Hepatocyte (in vitro differentiated cells): ENCODE results near the gene RTN4RL2. TPM values are rescaled to one million over a fixed set of nuclear protein-coding genes. Genes with fewer than 3 reads are reported as not detected.

ENCODE experiments used
- DNase-seq: peaks from one replicate; pipeline ENCODE4 v3.0.0-alpha.2; 2016; ENCODE audit warnings: low spot score
- H2AFZ ChIP-seq: fragments of 200-600 bp; sonication (generic); 2 replicates; pipeline ENCODE4 v1.6.0; 2016; ENCODE audit warnings: antibody characterized with exemption, mild to moderate bottlenecking
- H3K27ac ChIP-seq: fragments of 200-600 bp; sonication (generic); 2 replicates; pipeline ENCODE4 v1.5.1; 2016; ENCODE audit warnings: mild to moderate bottlenecking
- H3K27me3 ChIP-seq: fragments of 200-600 bp; sonication (generic); 2 replicates; pipeline ENCODE4 v1.6.1; 2016
- H3K36me3 ChIP-seq: fragments of 200-600 bp; sonication (generic); replicated peaks from 2 replicates; pipeline ENCODE4 v1.5.1; 2016; ENCODE audit warnings: low read depth; ENCODE audit not compliant: insufficient read depth
- H3K4me1 ChIP-seq: fragments of 200-600 bp; sonication (generic); 2 replicates; pipeline ENCODE4 v1.5.1; 2016; ENCODE audit warnings: mild to moderate bottlenecking, moderate library complexity; ENCODE audit not compliant: insufficient read depth
- H3K4me2 ChIP-seq: fragments of 200-600 bp; sonication (generic); 2 replicates; pipeline ENCODE4 v1.6.0; 2016
- H3K4me3 ChIP-seq: fragments of 200-600 bp; sonication (generic); 2 replicates; pipeline ENCODE4 v1.5.1; 2016; ENCODE audit warnings: mild to moderate bottlenecking
- H3K79me2 ChIP-seq: fragments of 200-600 bp; sonication (generic); 2 replicates; pipeline ENCODE4 v1.6.0; 2017; ENCODE audit warnings: mild to moderate bottlenecking
- H3K9me2 ChIP-seq: fragments of 200-600 bp; sonication (generic); replicated peaks from 2 replicates; pipeline ENCODE4 v1.6.0; 2017; ENCODE audit warnings: mild to moderate bottlenecking; ENCODE audit not compliant: insufficient read depth
- H3K9me3 ChIP-seq: fragments of 200-600 bp; sonication (generic); 2 replicates; pipeline ENCODE4 v1.5.1; 2016; ENCODE audit warnings: low read depth, mild to moderate bottlenecking
- H4K20me1 ChIP-seq: fragments of 200-600 bp; sonication (generic); 2 replicates; pipeline ENCODE4 v1.6.0; 2016; ENCODE audit warnings: mild to moderate bottlenecking; ENCODE audit not compliant: insufficient read depth, poor library complexity, severe bottlenecking
- EZH2 ChIP-seq: fragments of 200-600 bp; sonication (generic); IDR thresholded peaks from 2 replicates; pipeline ENCODE4 v1.6.1; 2016; ENCODE audit warnings: antibody characterized with exemption, mild to moderate bottlenecking, borderline replicate concordance
- EZH2phosphoT487 ChIP-seq: fragments of 200-600 bp; sonication (generic); IDR thresholded peaks from one replicate; pipeline ENCODE4 v1.6.1; 2018; ENCODE audit warnings: antibody characterized with exemption, mild to moderate bottlenecking, low read depth, moderate library complexity; ENCODE audit not compliant: unreplicated experiment, severe bottlenecking
- WGBS: methylation state at CpG from one replicate; pipeline ENCODE4 v1.1.6; 2016; ENCODE audit warnings: low lambda C conversion rate; ENCODE audit errors: missing lambda C conversion rate; 5-methylcytosine and 5-hydroxymethylcytosine counted together
- polyA plus RNA-seq: library from polyadenylated mRNA; unstranded; fragments of >200 nt; fragmentation: Nextera tagmentation; extraction: Ambion mirVana; gene quantifications from 2 replicates; pipeline ENCODE4 v1.2.1, GENCODE V29; 2016
- total RNA-seq: library from RNA; depleted of rRNA; stranded (reverse); fragments of >200 nt; gene quantifications from 2 replicates; pipeline ENCODE4 v1.2.3, GENCODE V29; 2014
- TF ChIP-seq, protein P1 (sequence below): fragments of 200-600 bp; sonication (generic); IDR thresholded peaks from 2 replicates; pipeline ENCODE4 v1.5.1; 2016; ENCODE audit warnings: antibody characterized with exemption, mild to moderate bottlenecking; ENCODE audit not compliant: poor library complexity

The RTN4RL2 gene
- total and polyA plus RNA-seq, 2 experiments from 2014 or later: 2.4 to 10.6 TPM

DNA sequence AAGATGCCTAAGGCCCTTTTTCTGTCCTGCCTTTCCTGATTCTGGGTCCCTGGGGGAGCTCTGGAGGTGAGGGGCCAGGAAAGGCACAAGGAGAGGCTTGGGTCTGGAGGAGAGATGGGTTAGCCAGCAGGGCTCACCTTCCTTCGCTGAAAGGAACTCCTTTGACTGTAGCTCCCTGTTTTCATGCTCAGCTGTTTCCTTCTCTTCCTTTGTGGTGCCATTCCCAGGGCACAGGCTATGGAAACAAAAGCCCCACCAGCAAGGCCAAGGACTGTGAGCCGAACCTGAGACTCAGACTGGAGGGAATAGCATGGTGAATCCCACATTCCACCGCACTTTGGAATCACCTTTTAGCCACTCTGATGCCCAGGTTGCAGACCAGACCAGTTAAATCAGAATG, 43.9 kb upstream of the RTN4RL2 start:
- Histone ChIP-seq H3K36me3 (no peaks in the 10 kb centered on the region), H3K4me3 (no peak overlapping the region), H2AFZ (no peak overlapping the region), H3K9me3 (no peaks in the 10 kb centered on the region), H3K79me2 (no peaks in the 10 kb centered on the region), H3K27ac (no peak overlapping the region), H3K27me3 (no peaks in the 10 kb centered on the region), H3K4me1 (no peaks in the 10 kb centered on the region), H3K9me2 (no peaks in the 10 kb centered on the region), H4K20me1 (no peaks in the 10 kb centered on the region), H3K4me2 (no peak overlapping the region)
- 99% methylated on average over 3 of the region's 3 CpGs for WGBS
- no peak for DNase-seq
- no peak for TF ChIP-seq EZH2phosphoT487
- TF ChIP-seq, protein P1, sequence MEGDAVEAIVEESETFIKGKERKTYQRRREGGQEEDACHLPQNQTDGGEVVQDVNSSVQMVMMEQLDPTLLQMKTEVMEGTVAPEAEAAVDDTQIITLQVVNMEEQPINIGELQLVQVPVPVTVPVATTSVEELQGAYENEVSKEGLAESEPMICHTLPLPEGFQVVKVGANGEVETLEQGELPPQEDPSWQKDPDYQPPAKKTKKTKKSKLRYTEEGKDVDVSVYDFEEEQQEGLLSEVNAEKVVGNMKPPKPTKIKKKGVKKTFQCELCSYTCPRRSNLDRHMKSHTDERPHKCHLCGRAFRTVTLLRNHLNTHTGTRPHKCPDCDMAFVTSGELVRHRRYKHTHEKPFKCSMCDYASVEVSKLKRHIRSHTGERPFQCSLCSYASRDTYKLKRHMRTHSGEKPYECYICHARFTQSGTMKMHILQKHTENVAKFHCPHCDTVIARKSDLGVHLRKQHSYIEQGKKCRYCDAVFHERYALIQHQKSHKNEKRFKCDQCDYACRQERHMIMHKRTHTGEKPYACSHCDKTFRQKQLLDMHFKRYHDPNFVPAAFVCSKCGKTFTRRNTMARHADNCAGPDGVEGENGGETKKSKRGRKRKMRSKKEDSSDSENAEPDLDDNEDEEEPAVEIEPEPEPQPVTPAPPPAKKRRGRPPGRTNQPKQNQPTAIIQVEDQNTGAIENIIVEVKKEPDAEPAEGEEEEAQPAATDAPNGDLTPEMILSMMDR: no peak
- no peak for TF ChIP-seq EZH2

DNA sequence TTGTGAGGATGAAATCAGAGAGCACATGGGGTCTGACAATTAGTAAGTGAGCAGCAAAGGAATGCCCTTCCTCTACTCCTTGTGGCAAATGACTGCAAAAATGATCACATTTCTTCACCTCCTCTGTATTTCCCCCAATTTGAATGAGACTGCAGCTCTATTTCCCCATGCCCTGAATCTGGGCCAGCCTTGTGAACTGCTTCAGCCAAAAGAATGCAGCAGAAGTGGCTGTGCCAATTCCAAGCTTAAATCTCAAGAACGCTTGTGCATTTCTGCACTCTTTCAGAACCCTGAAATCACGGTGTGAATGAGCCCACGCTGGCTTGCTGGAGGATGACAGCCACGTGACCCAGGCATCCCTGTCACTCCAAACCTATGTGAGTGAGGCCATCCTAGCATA, 43.3 kb upstream of the RTN4RL2 start:
- WGBS: 95% methylated on average over 4 of the region's 4 CpGs
- Histone ChIP-seq H3K27ac (no peak overlapping the region), H3K36me3 (no peaks in the 10 kb centered on the region)

DNA sequence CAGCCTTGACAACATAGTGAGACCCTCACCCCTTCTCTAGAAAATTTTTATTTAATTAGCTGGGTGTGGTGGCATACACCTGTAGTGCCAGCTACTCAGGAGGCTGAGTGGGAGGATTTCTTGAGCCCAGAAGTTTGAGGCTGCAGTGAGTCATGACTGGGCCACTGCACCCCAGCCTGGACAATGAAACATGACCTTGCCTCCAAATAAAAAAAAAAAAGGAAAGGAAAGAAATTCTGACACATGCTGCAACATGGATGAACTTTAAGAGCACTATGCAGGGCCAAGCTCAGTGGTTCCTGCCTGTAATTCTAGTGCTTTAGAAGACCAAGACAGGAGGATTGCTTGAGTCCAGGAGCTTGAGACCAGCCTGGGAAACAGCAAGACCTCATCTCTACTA, 42.2 kb upstream of the RTN4RL2 start:
- H4K20me1 ChIP-seq: no peaks in the 10 kb centered on the region
- H3K9me2 ChIP-seq: no peaks in the 10 kb centered on the region
- H3K4me2 ChIP-seq: no peak overlapping the region
- H3K79me2 ChIP-seq: no peaks in the 10 kb centered on the region
- DNase-seq: no peak
- H2AFZ ChIP-seq: no peak overlapping the region
- H3K27ac ChIP-seq: no peak overlapping the region
- H3K4me3 ChIP-seq: no peak overlapping the region
- H3K36me3 ChIP-seq: no peaks in the 10 kb centered on the region
- TF ChIP-seq EZH2 (no peak), EZH2phosphoT487 (no peak)
- TF ChIP-seq, protein P1: no peak
- H3K27me3 ChIP-seq: no peaks in the 10 kb centered on the region
- H3K9me3 ChIP-seq: no peaks in the 10 kb centered on the region
- no peaks in the 10 kb centered on the region for H3K4me1 ChIP-seq

More for the DNA sequence above, 43.3 kb upstream of the RTN4RL2 start:
- Histone ChIP-seq H2AFZ (no peak overlapping the region), H3K4me3 (no peak overlapping the region), H4K20me1 (no peaks in the 10 kb centered on the region), H3K9me2 (no peaks in the 10 kb centered on the region), H3K27me3 (no peaks in the 10 kb centered on the region), H3K79me2 (no peaks in the 10 kb centered on the region), H3K4me1 (no peaks in the 10 kb centered on the region), H3K9me3 (no peaks in the 10 kb centered on the region), H3K4me2 (no peak overlapping the region)
- no peak for DNase-seq
- TF ChIP-seq EZH2phosphoT487 (no peak), EZH2 (no peak)
- TF ChIP-seq, protein P1: no peak

DNA sequence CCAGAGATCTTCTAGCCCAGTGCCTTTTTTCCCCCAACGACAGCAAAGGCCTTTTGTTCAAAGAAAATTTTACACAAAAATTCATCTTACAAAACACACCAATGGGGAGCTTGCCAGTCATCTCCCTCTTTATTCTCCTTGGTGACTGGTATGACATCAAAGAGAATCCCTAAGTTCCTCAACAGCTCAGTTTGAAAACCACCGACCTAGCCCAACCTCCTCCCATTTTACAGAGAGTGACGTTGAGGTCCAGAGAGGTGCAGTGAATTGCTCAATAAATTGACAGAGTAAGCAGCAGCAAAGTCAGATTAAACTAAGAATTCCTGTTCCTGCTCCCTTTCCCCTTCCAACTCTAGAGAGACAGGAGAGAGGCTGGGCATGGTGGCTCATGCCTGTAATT, 41.2 kb upstream of the RTN4RL2 start:
- no peak for DNase-seq
- no peaks in the 10 kb centered on the region for H3K79me2 ChIP-seq
- no peak overlapping the region for H3K27ac ChIP-seq
- H4K20me1 ChIP-seq: no peaks in the 10 kb centered on the region
- H3K9me2 ChIP-seq: no peaks in the 10 kb centered on the region
- TF ChIP-seq EZH2 (no peak), EZH2phosphoT487 (no peak)
- TF ChIP-seq, protein P1: no peak
- no peak overlapping the region for H2AFZ ChIP-seq
- H3K4me1 ChIP-seq: no peaks in the 10 kb centered on the region
- H3K4me2 ChIP-seq: no peak overlapping the region
- no peaks in the 10 kb centered on the region for H3K9me3 ChIP-seq
- 100% methylated on average over 3 of the region's 3 CpGs for WGBS
- H3K36me3 ChIP-seq: no peaks in the 10 kb centered on the region
- no peak overlapping the region for H3K4me3 ChIP-seq
- H3K27me3 ChIP-seq: no peaks in the 10 kb centered on the region
